H9 (cell line): Measurements from ENCODE around the gene MND1. TPM values are rescaled to one million over a fixed set of nuclear protein-coding genes. Genes with fewer than 3 reads are reported as not detected.

Experiments
- DNase-seq: peaks from one replicate; pipeline ENCODE4 v3.0.0-alpha.2; 2017
- H2AFZ ChIP-seq: one replicate; pipeline ENCODE4 v1.6.1; 2013; ENCODE audit warnings: mild to moderate bottlenecking, low read length, control low read depth, moderate library complexity
- H2AK5ac ChIP-seq: 2 replicates; pipeline ENCODE4 v1.6.1; 2013; ENCODE audit warnings: low read length, control low read depth, mixed read lengths; ENCODE audit not compliant: insufficient read length
- H2BK120ac ChIP-seq: one replicate; pipeline ENCODE4 v1.6.1; 2013; ENCODE audit warnings: low read depth, mild to moderate bottlenecking, low read length, control low read depth, inconsistent platforms; ENCODE audit not compliant: poor library complexity, severe bottlenecking
- H2BK12ac ChIP-seq: 2 replicates; pipeline ENCODE4 v1.6.1; 2013; ENCODE audit warnings: low read length, control low read depth, mixed read lengths, low read depth; ENCODE audit not compliant: insufficient read length
- H2BK15ac ChIP-seq: 2 replicates; pipeline ENCODE4 v1.6.1; 2013; ENCODE audit warnings: low read depth, low read length, control low read depth
- H2BK20ac ChIP-seq: one replicate; pipeline ENCODE4 v1.6.1; 2013; ENCODE audit warnings: low read depth, mild to moderate bottlenecking, low read length, control low read depth, inconsistent platforms; ENCODE audit not compliant: poor library complexity, severe bottlenecking
- H2BK5ac ChIP-seq: 2 replicates; pipeline ENCODE4 v1.6.1; 2013; ENCODE audit warnings: low read length, control low read depth, mixed read lengths; ENCODE audit not compliant: insufficient read length
- H3K14ac ChIP-seq: 2 replicates; pipeline ENCODE4 v1.6.1; 2013; ENCODE audit warnings: low read length, control low read depth; ENCODE audit not compliant: insufficient read depth
- H3K18ac ChIP-seq: 2 replicates; pipeline ENCODE4 v1.6.1; 2013; ENCODE audit warnings: low read depth, mild to moderate bottlenecking, mixed read lengths, low read length, control low read depth; ENCODE audit not compliant: insufficient read length
- H3K23ac ChIP-seq: 2 replicates; pipeline ENCODE4 v1.6.1; 2013; ENCODE audit warnings: low read length, control low read depth, mixed read lengths, low read depth; ENCODE audit not compliant: insufficient read length
- H3K23me2 ChIP-seq: 2 replicates; pipeline ENCODE4 v1.6.1; 2013; ENCODE audit warnings: low read depth, mild to moderate bottlenecking, mixed read lengths, low read length, control low read depth; ENCODE audit not compliant: insufficient read length, poor library complexity, severe bottlenecking
- H3K27ac ChIP-seq: 2 replicates; pipeline ENCODE4 v1.5.1; 2013; ENCODE audit warnings: low read length, control low read depth, mixed read lengths, low read depth; ENCODE audit not compliant: insufficient read length
- H3K27me3 ChIP-seq: 2 replicates; pipeline ENCODE4 v1.6.1; 2013; ENCODE audit warnings: low read length, control low read depth, inconsistent platforms; ENCODE audit not compliant: insufficient read depth
- H3K4ac ChIP-seq: 2 replicates; pipeline ENCODE4 v1.6.1; 2013; ENCODE audit warnings: low read depth, mild to moderate bottlenecking, control low read depth, inconsistent platforms, low read length, moderate library complexity
- H3K4me1 ChIP-seq: 2 replicates; pipeline ENCODE4 v1.6.1; 2013; ENCODE audit warnings: low read length, control low read depth, inconsistent platforms; ENCODE audit not compliant: insufficient read depth
- H3K4me2 ChIP-seq: 2 replicates; pipeline ENCODE4 v1.6.1; 2013; ENCODE audit warnings: low read length, control low read depth, mixed read lengths; ENCODE audit not compliant: insufficient read length, insufficient read depth
- H3K56ac ChIP-seq: 2 replicates; pipeline ENCODE4 v1.6.1; 2013; ENCODE audit warnings: low read depth, mild to moderate bottlenecking, mixed read lengths, low read length, control low read depth; ENCODE audit not compliant: insufficient read length
- H3K79me1 ChIP-seq: 2 replicates; pipeline ENCODE4 v1.6.1; 2013; ENCODE audit warnings: low read depth, mild to moderate bottlenecking, moderate library complexity, low read length, control low read depth, inconsistent platforms; ENCODE audit not compliant: insufficient read depth, poor library complexity, severe bottlenecking
- H3K79me2 ChIP-seq: 2 replicates; pipeline ENCODE4 v1.6.1; 2013; ENCODE audit warnings: low read length, control low read depth, inconsistent platforms; ENCODE audit not compliant: insufficient read depth
- H3K9ac ChIP-seq: 2 replicates; pipeline ENCODE4 v1.6.1; 2013; ENCODE audit warnings: low read length, control low read depth, mixed read lengths; ENCODE audit not compliant: insufficient read length; ENCODE audit errors: extremely low read depth
- H3K9me3 ChIP-seq: one replicate; pipeline ENCODE4 v1.6.1; 2013; ENCODE audit warnings: low read depth, low read length, inconsistent platforms; ENCODE audit not compliant: control insufficient read depth
- H3T11ph ChIP-seq: one replicate; pipeline ENCODE4 v1.6.1; 2013; ENCODE audit warnings: mild to moderate bottlenecking, low read length, control low read depth, inconsistent platforms
- H4K20me1 ChIP-seq: one replicate; pipeline ENCODE4 v1.6.1; 2013; ENCODE audit not compliant: control insufficient read depth, insufficient read length, insufficient read depth
- H4K5ac ChIP-seq: 2 replicates; pipeline ENCODE4 v1.6.1; 2013; ENCODE audit warnings: low read depth, mild to moderate bottlenecking, mixed read lengths, low read length, control low read depth; ENCODE audit not compliant: insufficient read length
- H4K8ac ChIP-seq: replicated peaks from 2 replicates; pipeline ENCODE4 v1.6.1; 2013; ENCODE audit warnings: low read length, control low read depth, mixed read lengths, low read depth; ENCODE audit not compliant: insufficient read length
- H4K91ac ChIP-seq: 2 replicates; pipeline ENCODE4 v1.6.1; 2013; ENCODE audit warnings: low read depth, mild to moderate bottlenecking, moderate library complexity, mixed read lengths, low read length, control low read depth; ENCODE audit not compliant: insufficient read length
- H3K27ac Mint-ChIP-seq, 3 experiments: 2 replicates in 2 of 3; 3 replicates in 1 of 3; pipeline ENCODE4 v1.8.0; 2020 to 2021; ENCODE audit warnings: mixed read lengths in 3 of 3, mild to moderate bottlenecking in 1 of 3, moderate library complexity in 1 of 3
- H3K27me3 Mint-ChIP-seq: 2 replicates; pipeline ENCODE4 v1.8.0; 2021; ENCODE audit warnings: low read depth, mild to moderate bottlenecking, moderate library complexity, mixed read lengths
- H3K36me3 Mint-ChIP-seq, 3 experiments: 2 replicates in 2 of 3; 3 replicates in 1 of 3; pipeline ENCODE4 v1.8.0; 2020 to 2021; ENCODE audit warnings: low read depth in 3 of 3, mixed read lengths in 3 of 3; ENCODE audit not compliant: insufficient read depth in 1 of 3
- H3K4me1 Mint-ChIP-seq, 2 experiments: 2 replicates each; pipeline ENCODE4 v1.8.0; 2020; ENCODE audit warnings: mixed read lengths in 2 of 2
- H3K4me3 Mint-ChIP-seq, 2 experiments: 2 replicates in 1 of 2; 3 replicates in 1 of 2; pipeline ENCODE4 v1.8.0; 2020 to 2021; ENCODE audit warnings: mild to moderate bottlenecking in 2 of 2, mixed read lengths in 2 of 2, moderate library complexity in 1 of 2
- H3K9me3 Mint-ChIP-seq, 2 experiments: 2 replicates in 1 of 2; 3 replicates in 1 of 2; pipeline ENCODE4 v1.8.0; 2020; ENCODE audit warnings: mild to moderate bottlenecking in 2 of 2, mixed read lengths in 2 of 2, moderate library complexity in 1 of 2
- WGBS: extraction: QIAGEN DNeasy Blood & Tissue Kit; methylation state at CpG from one replicate; pipeline ENCODE4 v1.1.7; 2013; ENCODE audit warnings: missing lambda C conversion rate, low lambda C conversion rate, mixed read lengths; ENCODE audit not compliant: insufficient read length; ENCODE audit errors: extremely low coverage; 5-methylcytosine and 5-hydroxymethylcytosine counted together
- total RNA-seq: library from RNA; stranded (reverse); gene quantifications from 2 replicates; pipeline ENCODE4 v1.2.1, GENCODE V29; 2021
- TF ChIP-seq, protein P1 (sequence below): fragments of 200-600 bp; sonication (generic); conservative IDR thresholded peaks from 3 replicates; pipeline ENCODE4 v1.8.0; 2021; ENCODE audit warnings: antibody characterized with exemption, mild to moderate bottlenecking

MND1 gene
- total RNA-seq, 1 experiment from 2014 or later: 21.0 TPM

DNA sequence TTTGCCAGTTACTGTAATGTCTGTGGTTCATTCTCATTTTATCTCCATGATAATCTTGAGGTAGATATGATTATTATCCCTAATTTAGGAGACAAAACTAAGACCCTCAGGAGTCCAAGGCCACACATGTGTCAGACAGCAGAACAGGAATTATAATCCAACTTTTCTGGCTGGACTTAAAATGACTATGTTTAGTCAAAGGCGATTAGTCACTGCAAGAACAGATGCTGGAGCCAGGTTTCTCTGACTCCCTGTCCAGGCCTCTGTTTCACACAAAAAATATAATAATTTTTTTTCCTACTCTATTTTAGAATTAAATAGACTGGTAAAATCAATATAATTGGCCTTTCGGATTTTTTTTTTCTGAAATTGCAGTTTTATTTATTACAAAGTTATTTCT, 64.9 kb downstream of the MND1 start:
- H3K79me2 ChIP-seq: no peaks in the 10 kb centered on the region
- H3K4me1 ChIP-seq: no peaks in the 10 kb centered on the region
- H2AFZ ChIP-seq: no peak overlapping the region
- no peak overlapping the region for H2BK120ac ChIP-seq
- no peak overlapping the region for H3K4ac ChIP-seq
- H3K23ac ChIP-seq: no peak overlapping the region
- H3K23me2 ChIP-seq: no peaks in the 10 kb centered on the region
- no peak overlapping the region for H2BK20ac ChIP-seq
- Mint-ChIP-seq H3K9me3 (peaks cover 14 to 18% of the 10 kb centered on the region in 2 experiments), H3K36me3 (peaks cover 27 to 48% (median 44%) of the 10 kb centered on the region in 3 experiments), H3K4me1 (peaks cover 7 to 10% of the 10 kb centered on the region in 2 experiments), H3K27me3 (no peaks in the 10 kb centered on the region), H3K4me3 (no peak overlapping the region), H3K27ac (no peak overlapping the region)
- H4K20me1 ChIP-seq: no peaks in the 10 kb centered on the region
- no peak overlapping the region for H3K18ac ChIP-seq
- no peak overlapping the region for H3K14ac ChIP-seq
- no peak overlapping the region for H4K91ac ChIP-seq
- no peak overlapping the region for H4K5ac ChIP-seq
- DNase-seq: no peak
- H3K9me3 ChIP-seq: no peaks in the 10 kb centered on the region
- no peak overlapping the region for H2AK5ac ChIP-seq
- H3K56ac ChIP-seq: no peak overlapping the region
- H2BK15ac ChIP-seq: no peak overlapping the region
- H2BK5ac ChIP-seq: no peak overlapping the region
- no CpG with 5 or more reads among the region's 2 CpGs for WGBS
- no peak overlapping the region for H3T11ph ChIP-seq
- no peaks in the 10 kb centered on the region for H3K27me3 ChIP-seq
- H3K4me2 ChIP-seq: no peak overlapping the region
- TF ChIP-seq, protein P1, sequence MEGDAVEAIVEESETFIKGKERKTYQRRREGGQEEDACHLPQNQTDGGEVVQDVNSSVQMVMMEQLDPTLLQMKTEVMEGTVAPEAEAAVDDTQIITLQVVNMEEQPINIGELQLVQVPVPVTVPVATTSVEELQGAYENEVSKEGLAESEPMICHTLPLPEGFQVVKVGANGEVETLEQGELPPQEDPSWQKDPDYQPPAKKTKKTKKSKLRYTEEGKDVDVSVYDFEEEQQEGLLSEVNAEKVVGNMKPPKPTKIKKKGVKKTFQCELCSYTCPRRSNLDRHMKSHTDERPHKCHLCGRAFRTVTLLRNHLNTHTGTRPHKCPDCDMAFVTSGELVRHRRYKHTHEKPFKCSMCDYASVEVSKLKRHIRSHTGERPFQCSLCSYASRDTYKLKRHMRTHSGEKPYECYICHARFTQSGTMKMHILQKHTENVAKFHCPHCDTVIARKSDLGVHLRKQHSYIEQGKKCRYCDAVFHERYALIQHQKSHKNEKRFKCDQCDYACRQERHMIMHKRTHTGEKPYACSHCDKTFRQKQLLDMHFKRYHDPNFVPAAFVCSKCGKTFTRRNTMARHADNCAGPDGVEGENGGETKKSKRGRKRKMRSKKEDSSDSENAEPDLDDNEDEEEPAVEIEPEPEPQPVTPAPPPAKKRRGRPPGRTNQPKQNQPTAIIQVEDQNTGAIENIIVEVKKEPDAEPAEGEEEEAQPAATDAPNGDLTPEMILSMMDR: no peak
- H3K9ac ChIP-seq: no peak overlapping the region
- H3K27ac ChIP-seq: no peak overlapping the region
- no peaks in the 10 kb centered on the region for H3K79me1 ChIP-seq
- no peak overlapping the region for H4K8ac ChIP-seq
- H2BK12ac ChIP-seq: no peak overlapping the region
